Loucy (cell line): ENCODE measurements around the gene MPRIP.
A peak's percentile ranks its signal among the peaks of the same experiment; 100 is the strongest.

Source experiments
- H2AFZ ChIP-seq: fragments of 200-600 bp; sonication (generic); 2 replicates; pipeline ENCODE4 v1.6.0; 2016; ENCODE audit warnings: antibody characterized with exemption, mild to moderate bottlenecking, low read length, moderate library complexity
- H3F3A ChIP-seq: fragments of 200-600 bp; 2 replicates; pipeline ENCODE4 v1.6.0; 2016; ENCODE audit warnings: antibody characterized with exemption, low read depth, mild to moderate bottlenecking
- H3K27me3 ChIP-seq: fragments of 200-600 bp; sonication (generic); 2 replicates; pipeline ENCODE4 v1.6.1; 2014; ENCODE audit warnings: low read length, mild to moderate bottlenecking; ENCODE audit not compliant: insufficient read depth, poor library complexity, severe bottlenecking
- H3K36me3 ChIP-seq: fragments of 200-600 bp; sonication (generic); 2 replicates; pipeline ENCODE4 v1.6.1; 2016; ENCODE audit warnings: low read length; ENCODE audit not compliant: insufficient read depth
- H3K4me1 ChIP-seq: fragments of 200-600 bp; sonication (generic); 2 replicates; pipeline ENCODE4 v1.5.1; 2014; ENCODE audit warnings: low read length, mild to moderate bottlenecking; ENCODE audit not compliant: insufficient read depth, poor library complexity, severe bottlenecking
- H3K4me2 ChIP-seq: fragments of 200-600 bp; sonication (generic); 2 replicates; pipeline ENCODE4 v1.6.0; 2014; ENCODE audit warnings: antibody characterized with exemption, low read length, low read depth, mild to moderate bottlenecking; ENCODE audit not compliant: poor library complexity, severe bottlenecking
- H3K4me3 ChIP-seq: fragments of 200-600 bp; sonication (generic); 2 replicates; pipeline ENCODE4 v1.5.1; 2014; ENCODE audit warnings: low read length, mild to moderate bottlenecking, mixed read lengths; ENCODE audit not compliant: poor library complexity, severe bottlenecking
- H3K79me2 ChIP-seq: fragments of 200-600 bp; sonication (generic); 2 replicates; pipeline ENCODE4 v1.6.1; 2014; ENCODE audit warnings: low read length; ENCODE audit not compliant: insufficient read depth
- H3K9ac ChIP-seq: fragments of 200-600 bp; sonication (generic); 2 replicates; pipeline ENCODE4 v1.6.0; 2014; ENCODE audit warnings: mild to moderate bottlenecking, low read depth, low read length, moderate library complexity; ENCODE audit not compliant: poor library complexity, severe bottlenecking
- H3K9me2 ChIP-seq: fragments of 200-600 bp; sonication (generic); replicated peaks from 2 replicates; pipeline ENCODE4 v1.6.1; 2016; ENCODE audit warnings: low read depth, low read length, mixed read lengths
- H3K9me3 ChIP-seq: fragments of 200-600 bp; sonication (generic); 2 replicates; pipeline ENCODE4 v1.6.1; 2014; ENCODE audit warnings: mild to moderate bottlenecking, antibody characterized with exemption, low read length, low read depth; ENCODE audit not compliant: insufficient read depth
- H4K20me1 ChIP-seq: fragments of 200-600 bp; sonication (generic); 2 replicates; pipeline ENCODE4 v1.6.0; 2014; ENCODE audit warnings: antibody characterized with exemption, low read length, mild to moderate bottlenecking; ENCODE audit not compliant: insufficient read depth, poor library complexity, severe bottlenecking
- CTCF ChIP-seq: fragments of 200-600 bp; sonication (generic); conservative IDR thresholded peaks from 2 replicates; pipeline ENCODE4 v1.5.1; 2014; ENCODE audit warnings: mild to moderate bottlenecking, antibody characterized with exemption, low read length
- EZH2phosphoT487 ChIP-seq: fragments of 200-600 bp; IDR thresholded peaks from 2 replicates; pipeline ENCODE4 v1.6.1; 2018; ENCODE audit warnings: antibody characterized with exemption, mild to moderate bottlenecking, moderate library complexity, borderline replicate concordance

MPRIP gene

DNA sequence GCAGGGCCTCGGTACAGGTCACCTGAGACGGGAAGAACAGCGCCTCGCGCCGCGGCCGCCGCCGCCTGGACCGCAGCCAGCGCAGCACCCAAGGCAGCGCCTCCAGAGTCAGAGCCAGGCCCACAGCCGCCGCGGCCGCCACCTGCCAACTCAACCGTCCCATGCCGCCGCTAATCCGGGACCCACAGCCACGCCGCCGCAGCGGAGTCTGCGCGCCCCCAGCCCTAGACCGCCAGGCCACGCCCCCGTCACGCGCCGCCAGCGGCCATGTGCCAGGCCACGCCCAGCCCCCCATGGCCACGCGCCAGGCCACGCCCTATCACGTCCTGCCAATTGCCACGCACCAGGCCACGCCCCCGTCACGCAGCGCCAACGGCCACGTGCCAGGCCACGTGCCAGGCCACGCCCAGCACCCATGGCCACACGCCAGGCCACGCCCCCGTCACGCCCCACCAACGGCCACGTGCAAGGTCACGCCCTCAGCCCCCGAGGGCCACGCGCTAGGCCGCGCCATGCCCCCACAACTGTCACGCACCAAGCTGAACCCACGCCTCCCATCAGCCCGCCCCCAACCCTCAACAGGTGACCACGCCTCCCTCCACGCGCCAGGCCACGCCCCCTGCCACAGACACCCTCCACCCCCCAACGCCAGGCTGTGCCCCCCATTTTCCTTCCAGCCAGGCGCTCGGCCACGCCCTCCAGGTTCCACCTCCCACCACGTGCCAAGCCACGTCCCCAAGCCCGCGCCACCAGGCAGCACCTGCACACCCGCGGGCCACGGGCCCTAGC is 164.1 kb downstream of the MPRIP start, which contains the start of gene PLD6:
PLD6 (minus strand) TSS at position 210 of the 789 bp plus-strand sequence; CDS start at position 163, 47 bp downstream.
- H2AFZ ChIP-seq, result peak within 1 kb of the TSS; percentile 87
- H4K20me1 ChIP-seq, result peaks cover 28% of the 10 kb centered on the region
- peaks cover 13% of the 10 kb centered on the region for H3F3A ChIP-seq
- H3K9me3 ChIP-seq, result no peaks in the 10 kb centered on the region
- H3K27me3 ChIP-seq, result no peaks in the 10 kb centered on the region
- H3K9ac ChIP-seq, result peak within 1 kb of the TSS; percentile 87
- H3K79me2 ChIP-seq, result peaks cover 31% of the 10 kb centered on the region; the same call in 1 of the 2 replicates
- H3K4me3 ChIP-seq, result peak within 1 kb of the TSS; percentile 92
- peak within 1 kb of the TSS; percentile 88 for H3K4me2 ChIP-seq
- peaks cover 26% of the 10 kb centered on the region for H3K4me1 ChIP-seq
- TF ChIP-seq EZH2phosphoT487, result no peak
- H3K9me2 ChIP-seq, result no peaks in the 10 kb centered on the region
- peaks cover 6% of the 10 kb centered on the region; the same call in 1 of the 2 replicates for H3K36me3 ChIP-seq

- peaks cover 28% of the 10 kb centered on the region for H4K20me1 ChIP-seq
- H3K9ac ChIP-seq, result no peak overlapping the region
- no peaks in the 10 kb centered on the region for H3K27me3 ChIP-seq
- TF ChIP-seq CTCF (no peak), EZH2phosphoT487 (no peak)
- peaks cover 26% of the 10 kb centered on the region for H3K4me1 ChIP-seq
- peaks cover 31% of the 10 kb centered on the region; the same call in 1 of the 2 replicates for H3K79me2 ChIP-seq
- H3K36me3 ChIP-seq, result peaks cover 6% of the 10 kb centered on the region; the same call in 1 of the 2 replicates
- H3K4me3 ChIP-seq, result no peak overlapping the region
- no peaks in the 10 kb centered on the region for H3K9me2 ChIP-seq
- H2AFZ ChIP-seq, result no peak overlapping the region
- H3K9me3 ChIP-seq, result no peaks in the 10 kb centered on the region
- H3K4me2 ChIP-seq, result no peak overlapping the region
- H3F3A ChIP-seq, result peaks cover 13% of the 10 kb centered on the region
Observed at GRCh38 chr17:17206913-17207335, 164.7 kb downstream of the MPRIP start.

DNA sequence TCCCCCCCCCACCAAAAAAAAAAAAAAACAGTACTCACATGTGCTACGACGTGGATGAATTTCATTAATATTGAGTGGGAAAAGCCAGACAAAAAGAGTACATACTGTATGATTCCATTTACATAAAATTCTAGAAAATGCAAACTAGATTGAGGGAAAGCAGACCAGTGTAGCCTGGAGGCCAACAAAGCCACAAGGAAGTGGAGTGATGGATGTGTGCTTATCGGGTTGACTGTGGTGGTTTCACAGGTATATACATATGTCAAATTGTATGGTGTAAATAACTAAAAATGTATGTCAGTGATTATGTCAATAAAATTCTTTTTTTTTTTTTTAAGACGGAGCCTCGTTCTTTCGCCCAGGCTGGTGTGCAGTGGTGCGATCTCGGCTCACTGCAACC is 165.7 kb downstream of the MPRIP start:
- no peaks in the 10 kb centered on the region for H3K9me3 ChIP-seq
- H2AFZ ChIP-seq, result no peak overlapping the region
- peaks cover 3% of the 10 kb centered on the region; the same call in 1 of the 2 replicates for H3K36me3 ChIP-seq
- no peaks in the 10 kb centered on the region for H3K27me3 ChIP-seq
- peaks cover 22% of the 10 kb centered on the region for H4K20me1 ChIP-seq
- H3K4me2 ChIP-seq, result no peak overlapping the region
- H3K79me2 ChIP-seq, result peaks cover 26% of the 10 kb centered on the region; the same call in 1 of the 2 replicates
- no peak for TF ChIP-seq EZH2phosphoT487
- TF ChIP-seq CTCF, result no peak
- H3K9me2 ChIP-seq, result no peaks in the 10 kb centered on the region
- peaks cover 26% of the 10 kb centered on the region for H3K4me1 ChIP-seq
- no peak overlapping the region for H3K4me3 ChIP-seq
- no peak overlapping the region for H3K9ac ChIP-seq
- H3F3A ChIP-seq, result peaks cover 13% of the 10 kb centered on the region
